Measurements from ENCODE around the gene SCLY.
"Not testable (repeated sequence)": the region's sequence is repeated elsewhere in the genome, so short reads cannot be mapped to it uniquely, and the experiment has no call there.

The SCLY gene

GRCh38 chr2:238113611-238114010 is 52.8 kb downstream of the SCLY start:
- no peak for DNase-seq (ENCODE audit: low spot score)

- no peak for DNase-seq (ENCODE audit: low spot score)
Observed at GRCh38 chr2:238114331-238114841, 53.6 kb downstream of the SCLY start.

- no peak for DNase-seq (ENCODE audit: low spot score)
Observed at GRCh38 chr2:238114851-238115660, 54.3 kb downstream of the SCLY start.

GRCh38 chr2:238115709-238116108 is 54.9 kb downstream of the SCLY start:
- not testable (repeated sequence) for DNase-seq (ENCODE audit: low spot score)

GRCh38 chr2:238116298-238117198 is 55.7 kb downstream of the SCLY start:
- no peak for DNase-seq (ENCODE audit: low spot score)

- no peak for DNase-seq (ENCODE audit: low spot score)
Observed at GRCh38 chr2:238117199-238118154, 56.7 kb downstream of the SCLY start.

- DNase-seq (ENCODE audit: low spot score): no peak
Observed at GRCh38 chr2:238119756-238120462, 59.1 kb downstream of the SCLY start.

- DNase-seq (ENCODE audit: low spot score): peak; percentile 85
Observed at GRCh38 chr2:238120463-238121298, 59.9 kb downstream of the SCLY start.

GRCh38 chr2:238121511-238122286 is 60.9 kb downstream of the SCLY start:
- DNase-seq (ENCODE audit: low spot score): no peak

- DNase-seq (ENCODE audit: low spot score): no peak
Observed at GRCh38 chr2:238122287-238123217, 61.8 kb downstream of the SCLY start.

- DNase-seq (ENCODE audit: low spot score): no peak
Observed at GRCh38 chr2:238123218-238123971, 62.6 kb downstream of the SCLY start.

GRCh38 chr2:238123991-238124470 is 63.2 kb downstream of the SCLY start:
- DNase-seq (ENCODE audit: low spot score): no peak

- DNase-seq (ENCODE audit: low spot score): no peak
Observed at GRCh38 chr2:238124488-238125126, 63.8 kb downstream of the SCLY start.

- DNase-seq (ENCODE audit: low spot score): no peak
Observed at GRCh38 chr2:238125127-238125885, 64.5 kb downstream of the SCLY start.

- DNase-seq (ENCODE audit: low spot score): no peak
Observed at GRCh38 chr2:238126338-238126737, 65.5 kb downstream of the SCLY start.

GRCh38 chr2:238126775-238127164 is 66.0 kb downstream of the SCLY start:
- no peak for DNase-seq (ENCODE audit: low spot score)

Data from iPS-NIHi11 (cell line).